HFFc6 (cell line): ENCODE data around the gene RHOD. TPM values are rescaled to one million over a fixed set of nuclear protein-coding genes. Genes with fewer than 3 reads are reported as not detected.

Experiments
- DNase-seq: peaks from one replicate; pipeline ENCODE4 v3.0.0-alpha.2; 2018
- H3K27ac Mint-ChIP-seq: 2 replicates; pipeline ENCODE4 v1.8.0; 2020; ENCODE audit warnings: mild to moderate bottlenecking, mixed read lengths
- H3K27me3 Mint-ChIP-seq: 2 replicates; pipeline ENCODE4 v1.8.0; 2021; ENCODE audit warnings: mild to moderate bottlenecking, moderate library complexity, mixed read lengths; ENCODE audit not compliant: insufficient read depth
- H3K36me3 Mint-ChIP-seq: 2 replicates; pipeline ENCODE4 v1.8.0; 2021; ENCODE audit warnings: low read depth, mixed read lengths
- H3K4me1 Mint-ChIP-seq: 2 replicates; pipeline ENCODE4 v1.8.0; 2020; ENCODE audit warnings: low read depth, mixed read lengths
- H3K4me3 Mint-ChIP-seq: 2 replicates; pipeline ENCODE4 v1.8.0; 2020; ENCODE audit warnings: mild to moderate bottlenecking, moderate library complexity, mixed read lengths
- H3K9me3 Mint-ChIP-seq: 2 replicates; pipeline ENCODE4 v1.8.0; 2020; ENCODE audit warnings: mild to moderate bottlenecking, mixed read lengths
- CTCF ChIP-seq: fragments of 200-600 bp; sonication (generic); IDR thresholded peaks from 2 replicates; pipeline ENCODE4 v1.5.0; 2021; ENCODE audit warnings: antibody characterized with exemption, mild to moderate bottlenecking
- total RNA-seq, 6 experiments: library from RNA; stranded (reverse); fragmentation: NEBNext Ultra II Directional; extraction: Animal tissue kit (Norgen Biotek cat#: 25700); gene quantifications; 2 replicates in 1 of 6; 3 replicates in 5 of 6; pipeline ENCODE4 v1.2.3, GENCODE V29; 2021

Gene RHOD
- total RNA-seq, 6 experiments from 2014 or later, result 5.2 to 17.8 (median 6.1) TPM

GRCh38 chr11:67015048-67015447 is 41.6 kb upstream of the RHOD start:
- H3K4me1 Mint-ChIP-seq, result no peaks in the 10 kb centered on the region

GRCh38 chr11:67016550-67016949 is 40.1 kb upstream of the RHOD start:
- H3K27me3 Mint-ChIP-seq, result peaks cover 17% of the 10 kb centered on the region
- H3K9me3 Mint-ChIP-seq, result no peaks in the 10 kb centered on the region
- no peak for DNase-seq
- H3K4me1 Mint-ChIP-seq, result no peaks in the 10 kb centered on the region
- H3K36me3 Mint-ChIP-seq, result no peaks in the 10 kb centered on the region
- H3K27ac Mint-ChIP-seq, result no peak overlapping the region
- no peak overlapping the region for H3K4me3 Mint-ChIP-seq
- no peak for TF ChIP-seq CTCF

More at GRCh38 chr11:67015048-67015447, 41.6 kb upstream of the RHOD start:
- no peak for TF ChIP-seq CTCF
- Mint-ChIP-seq H3K27ac (no peak overlapping the region), H3K36me3 (no peaks in the 10 kb centered on the region), H3K9me3 (no peaks in the 10 kb centered on the region), H3K4me3 (no peak overlapping the region), H3K27me3 (peaks cover 19% of the 10 kb centered on the region)
- no peak for DNase-seq

- TF ChIP-seq CTCF, result no peak
- Mint-ChIP-seq H3K27me3 (peaks cover 14% of the 10 kb centered on the region), H3K4me1 (peaks cover 8% of the 10 kb centered on the region), H3K4me3 (no peak overlapping the region), H3K9me3 (no peaks in the 10 kb centered on the region), H3K36me3 (no peaks in the 10 kb centered on the region), H3K27ac (no peak overlapping the region)
- DNase-seq, result no peak
Observed at GRCh38 chr11:67020949-67021348, 35.7 kb upstream of the RHOD start.

GRCh38 chr11:67022341-67022933 is 34.2 kb upstream of the RHOD start:
- Mint-ChIP-seq H3K27ac (no peak overlapping the region), H3K27me3 (peaks cover 18% of the 10 kb centered on the region), H3K4me1 (peaks cover 8% of the 10 kb centered on the region), H3K4me3 (peak overlapping the region; percentile 46), H3K36me3 (no peaks in the 10 kb centered on the region), H3K9me3 (no peaks in the 10 kb centered on the region)
- no peak for DNase-seq
- no peak for TF ChIP-seq CTCF

- TF ChIP-seq CTCF, result no peak
- H3K27ac Mint-ChIP-seq, result no peak within 1 kb of the TSS
- H3K9me3 Mint-ChIP-seq, result no peaks in the 10 kb centered on the region
- no peaks in the 10 kb centered on the region for H3K36me3 Mint-ChIP-seq
- no peak for DNase-seq
- peaks cover 18% of the 10 kb centered on the region for H3K27me3 Mint-ChIP-seq
- H3K4me1 Mint-ChIP-seq, result peaks cover 8% of the 10 kb centered on the region
- H3K4me3 Mint-ChIP-seq, result peak within 1 kb of the TSS; percentile 62
Observed at GRCh38 chr11:67022961-67023956, 33.4 kb upstream of the RHOD start, which contains the start of gene SYT12. Gene SYT12, plus strand, starts transcription at chr11:67023134. Its CDS starts 7,011 bp downstream, at chr11:67030145.
